Parathyroid adenoma (tissue), 2 donors: Measurements from ENCODE around the gene TBC1D5.

ENCODE experiments used
- H2AFZ ChIP-seq: fragments of 300-600 bp; sonication (generic); one replicate; pipeline ENCODE4 v1.7.0; 2017; ENCODE audit warnings: antibody characterized with exemption, mild to moderate bottlenecking
- H3K27ac ChIP-seq: fragments of 300-600 bp; sonication (generic); one replicate; pipeline ENCODE4 v1.7.0; 2017
- H3K27me3 ChIP-seq: fragments of 300-600 bp; sonication (generic); one replicate; pipeline ENCODE4 v1.7.0; 2017; ENCODE audit warnings: low read length; ENCODE audit not compliant: control insufficient read depth, insufficient read depth
- H3K36me3 ChIP-seq: fragments of 300-600 bp; sonication (generic); one replicate; pipeline ENCODE4 v1.7.0; 2017; ENCODE audit warnings: low read length; ENCODE audit not compliant: control insufficient read depth, insufficient read depth
- H3K4me1 ChIP-seq: fragments of 300-600 bp; sonication (generic); one replicate; pipeline ENCODE4 v1.7.0; 2017; ENCODE audit warnings: control low read depth
- H3K4me2 ChIP-seq: fragments of 300-600 bp; sonication (generic); one replicate; pipeline ENCODE4 v1.7.0; 2017; ENCODE audit warnings: low read length
- H3K4me3 ChIP-seq: fragments of 300-600 bp; sonication (generic); one replicate; pipeline ENCODE4 v1.7.0; 2017; ENCODE audit warnings: low read depth, low read length
- H3K79me2 ChIP-seq: fragments of 300-600 bp; sonication (generic); one replicate; pipeline ENCODE4 v1.7.0; 2017; ENCODE audit warnings: control low read depth
- H3K9ac ChIP-seq: fragments of 300-600 bp; sonication (generic); one replicate; pipeline ENCODE4 v1.7.0; 2017; ENCODE audit warnings: mild to moderate bottlenecking
- H3K9me3 ChIP-seq: fragments of 300-600 bp; sonication (generic); one replicate; pipeline ENCODE4 v1.7.0; 2017; ENCODE audit warnings: low read length; ENCODE audit not compliant: control insufficient read depth
- CTCF ChIP-seq: fragments of 300-600 bp; sonication (generic); IDR thresholded peaks from one replicate; pipeline ENCODE4 v1.7.0; 2017; ENCODE audit warnings: antibody characterized with exemption, mild to moderate bottlenecking
- donor health status: primary hyperparathyroidism.

TBC1D5 gene

GRCh38 chr3:17422636-17423035 lies 319.8 kb downstream of the TBC1D5 start:
- Histone ChIP-seq H3K4me2 (no peak overlapping the region), H3K4me3 (no peak overlapping the region), H2AFZ (no peak overlapping the region), H3K27me3 (no peaks in the 10 kb centered on the region), H3K9ac (no peak overlapping the region), H3K4me1 (no peaks in the 10 kb centered on the region), H3K79me2 (no peaks in the 10 kb centered on the region), H3K27ac (no peak overlapping the region), H3K36me3 (no peaks in the 10 kb centered on the region), H3K9me3 (no peaks in the 10 kb centered on the region)
- TF ChIP-seq CTCF = no peak

DNA sequence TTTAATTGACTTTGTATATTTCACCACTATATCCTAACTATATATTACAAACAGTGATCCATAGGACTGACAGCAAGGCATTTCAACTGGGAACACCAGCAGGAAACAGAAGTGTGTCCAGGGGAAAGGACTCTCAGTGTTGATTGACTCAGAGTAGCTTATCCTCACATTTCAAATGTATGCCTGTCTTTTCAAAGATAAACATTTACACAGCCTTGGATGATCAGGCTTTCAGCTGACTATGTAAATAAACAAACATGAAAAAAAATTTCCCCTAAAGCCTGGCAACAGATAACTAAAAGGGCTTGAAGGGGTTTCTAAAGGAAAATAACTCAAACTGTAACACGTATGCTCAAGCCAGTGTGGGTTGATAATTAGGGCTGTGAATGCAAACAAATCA lies 321.8 kb downstream of the TBC1D5 start:
- Histone ChIP-seq H3K9me3 (no peaks in the 10 kb centered on the region), H3K36me3 (no peaks in the 10 kb centered on the region), H2AFZ (no peak overlapping the region), H3K9ac (no peak overlapping the region), H3K27ac (no peak overlapping the region), H3K79me2 (no peaks in the 10 kb centered on the region), H3K27me3 (no peaks in the 10 kb centered on the region), H3K4me3 (no peak overlapping the region), H3K4me2 (no peak overlapping the region), H3K4me1 (no peaks in the 10 kb centered on the region)
- no peak for TF ChIP-seq CTCF

DNA sequence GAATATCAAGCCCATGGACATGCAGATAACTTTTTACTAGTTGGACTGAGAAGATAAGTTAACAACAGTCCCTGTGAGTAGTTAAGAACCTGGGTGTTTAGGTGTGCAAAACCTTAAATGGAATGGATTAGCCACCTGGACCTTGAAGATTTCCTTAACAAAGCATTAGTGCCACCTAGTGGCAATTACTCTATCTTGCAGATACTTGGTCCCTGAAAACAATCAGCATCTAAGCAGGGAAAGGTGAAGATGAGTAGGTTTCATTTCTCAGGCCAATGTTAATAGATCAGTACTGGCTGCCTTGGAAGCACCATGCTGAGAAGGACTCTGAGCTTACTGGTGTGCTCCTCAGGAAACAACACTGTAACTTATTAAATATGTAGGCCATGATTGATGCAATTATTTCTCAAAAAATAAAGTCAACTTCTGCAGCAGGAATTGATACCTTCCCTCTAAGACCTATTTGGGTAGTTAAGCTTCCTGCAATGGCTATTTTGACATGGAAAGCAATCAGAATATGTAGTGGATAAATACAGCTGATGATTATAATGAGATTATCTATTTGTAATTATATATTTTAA lies 329.4 kb downstream of the TBC1D5 start:
- H3K27me3 ChIP-seq = no peaks in the 10 kb centered on the region
- H3K27ac ChIP-seq = no peak overlapping the region
- H3K4me3 ChIP-seq = no peak overlapping the region
- TF ChIP-seq CTCF = peak; percentile 84
- H3K4me1 ChIP-seq = peaks cover 12% of the 10 kb centered on the region
- no peaks in the 10 kb centered on the region for H3K36me3 ChIP-seq
- H3K79me2 ChIP-seq = no peaks in the 10 kb centered on the region
- no peak overlapping the region for H2AFZ ChIP-seq
- no peak overlapping the region for H3K4me2 ChIP-seq
- H3K9ac ChIP-seq = no peak overlapping the region
- no peaks in the 10 kb centered on the region for H3K9me3 ChIP-seq

DNA sequence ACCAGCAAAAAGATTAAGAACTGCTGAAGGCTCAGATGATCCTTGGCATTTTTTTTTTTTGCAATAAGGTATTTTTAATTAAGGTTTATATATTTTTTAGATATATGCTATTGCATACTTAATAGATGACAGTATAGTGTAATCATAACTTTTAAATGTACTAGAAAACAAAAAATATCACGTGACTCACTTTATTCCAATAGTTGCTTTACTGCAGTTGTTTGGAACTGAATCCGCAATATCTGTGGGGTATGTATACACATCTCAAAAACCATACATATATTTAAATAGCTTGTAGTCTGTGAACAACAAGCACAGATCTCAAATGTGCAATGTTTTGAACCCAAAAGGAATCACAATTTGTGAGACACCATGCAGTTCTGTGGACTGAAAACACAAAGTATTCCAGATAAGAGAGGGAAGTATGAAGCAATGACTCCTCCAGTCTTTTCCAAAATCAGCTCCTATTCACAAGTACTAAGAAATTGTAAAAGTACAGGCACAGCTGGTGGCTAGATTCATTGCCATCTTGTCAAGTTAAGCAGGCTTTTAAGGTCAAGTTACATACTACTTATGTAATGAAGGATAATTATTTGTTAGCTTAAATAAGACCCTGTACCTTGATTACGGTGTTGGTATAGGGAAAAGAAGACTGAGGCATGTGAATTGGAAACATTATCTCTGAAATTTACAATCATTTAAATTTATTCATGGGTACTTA lies 331.1 kb downstream of the TBC1D5 start:
- no peaks in the 10 kb centered on the region for H3K27me3 ChIP-seq
- H3K27ac ChIP-seq = no peak overlapping the region
- no peaks in the 10 kb centered on the region for H3K9me3 ChIP-seq
- H3K79me2 ChIP-seq = no peaks in the 10 kb centered on the region
- no peaks in the 10 kb centered on the region for H3K36me3 ChIP-seq
- H2AFZ ChIP-seq = no peak overlapping the region
- peaks cover 12% of the 10 kb centered on the region for H3K4me1 ChIP-seq
- no peak overlapping the region for H3K4me2 ChIP-seq
- H3K4me3 ChIP-seq = no peak overlapping the region
- H3K9ac ChIP-seq = no peak overlapping the region
- no peak for TF ChIP-seq CTCF

GRCh38 chr3:17407576-17407975 lies 334.9 kb downstream of the TBC1D5 start:
- TF ChIP-seq CTCF = no peak
- H3K27me3 ChIP-seq = no peaks in the 10 kb centered on the region
- H3K27ac ChIP-seq = no peak overlapping the region

More at GRCh38 chr3:17407576-17407975, 334.9 kb downstream of the TBC1D5 start:
- Histone ChIP-seq H3K36me3 (no peaks in the 10 kb centered on the region), H3K9ac (no peak overlapping the region), H3K79me2 (no peaks in the 10 kb centered on the region), H3K9me3 (no peaks in the 10 kb centered on the region), H3K4me3 (no peak overlapping the region), H3K4me1 (peaks cover 6% of the 10 kb centered on the region), H2AFZ (no peak overlapping the region), H3K4me2 (no peak overlapping the region)
